D721Med (cell line): Measurements from ENCODE around the gene CT45A10.
"Not testable (repeated sequence)": the region's sequence is repeated elsewhere in the genome, so short reads cannot be mapped to it uniquely, and the experiment has no call there.

Source experiments
- DNase-seq: peaks from one replicate; pipeline ENCODE4 v3.0.0; 2011; ENCODE audit warnings: low spot score; ENCODE audit not compliant: insufficient read length
- FAIRE-seq: peaks from 2 replicates; lab custom pipeline; 2011; peaks lifted over from hg19 to GRCh38; lab: Jason Lieb, UNC
- CTCF ChIP-seq: IDR thresholded peaks from 2 replicates; pipeline ENCODE4 v1.5.1; 2012; ENCODE audit warnings: mild to moderate bottlenecking, control low read depth; ENCODE audit not compliant: insufficient read depth; ENCODE audit errors: missing control alignments

CT45A10 gene

GRCh38 chrX:135893294-135893817 is at the start of gene CT45A10, which contains the start of gene SAGE1:
TSS of gene CT45A10 (minus strand) at chrX:135893444. CDS start at chrX:135885344, 8,100 bp downstream.
TSS of gene SAGE1 (plus strand) at chrX:135893716. CDS start at chrX:135896243, 2,527 bp downstream.
- TF ChIP-seq CTCF: no peak
- DNase-seq (no peak), FAIRE-seq (no peak)

- FAIRE-seq (no peak), DNase-seq (no peak)
- TF ChIP-seq CTCF: peak; percentile 52
Observed at GRCh38 chrX:135931644-135932487, 38.6 kb upstream of the CT45A10 start.

- no peak for DNase-seq
- no peak for FAIRE-seq
- TF ChIP-seq CTCF: no peak
Observed at GRCh38 chrX:135927897-135928296, 34.7 kb upstream of the CT45A10 start.

- no peak for DNase-seq
- FAIRE-seq: no peak
- no peak for TF ChIP-seq CTCF
Observed at GRCh38 chrX:135923353-135923752, 30.1 kb upstream of the CT45A10 start.

GRCh38 chrX:135920516-135920915 is 27.3 kb upstream of the CT45A10 start:
- not testable (repeated sequence) for DNase-seq, FAIRE-seq

- FAIRE-seq (no peak), DNase-seq (no peak)
- TF ChIP-seq CTCF: no peak
Observed at GRCh38 chrX:135914404-135914803, 21.2 kb upstream of the CT45A10 start.

GRCh38 chrX:135910251-135910650 is 17.0 kb upstream of the CT45A10 start:
- FAIRE-seq (no peak), DNase-seq (no peak)
- TF ChIP-seq CTCF: no peak
